HepG2 (cell line): ENCODE data around the gene UTP4. TPM values are rescaled to one million over a fixed set of nuclear protein-coding genes. Genes with fewer than 3 reads are reported as not detected.

Experiments used
- ATF1 ChIP-seq: IDR thresholded peaks from 2 replicates; pipeline ENCODE4 v1.6.1; 2016; ENCODE audit warnings: mild to moderate bottlenecking, control low read depth
- CREM ChIP-seq, 2 experiments: sonication (generic) in 1 of 2; formaldehyde crosslinking in 1 of 2; IDR thresholded peaks; 2 replicates each; pipeline versions ENCODE4 v1.4.0 to v1.6.1; 2016 to 2020; ENCODE audit warnings: antibody characterized with exemption in 1 of 2, mild to moderate bottlenecking in 1 of 2, missing genetic modification reagents in 1 of 2
- DMAP1 ChIP-seq: IDR thresholded peaks from 2 replicates; pipeline ENCODE4 v1.6.1; 2016
- FOXC1 ChIP-seq: sonication (generic); formaldehyde crosslinking; IDR thresholded peaks from 2 replicates; pipeline ENCODE4 v1.8.0; 2022; ENCODE audit warnings: mild to moderate bottlenecking, missing genetic modification reagents, borderline replicate concordance
- GATA4 ChIP-seq: sonication (generic); IDR thresholded peaks from 2 replicates; pipeline ENCODE4 v1.6.1; 2016; ENCODE audit warnings: antibody characterized with exemption, low read depth, borderline replicate concordance
- GPN1 ChIP-seq: sonication (generic); formaldehyde crosslinking; IDR thresholded peaks from 2 replicates; pipeline ENCODE4 v1.5.1; 2020; ENCODE audit warnings: missing genetic modification reagents, borderline replicate concordance
- JUNB ChIP-seq: sonication (generic); formaldehyde crosslinking; IDR thresholded peaks from 2 replicates; pipeline ENCODE4 v1.8.0; 2022; ENCODE audit warnings: missing genetic modification reagents, mild to moderate bottlenecking, borderline replicate concordance
- MED13 ChIP-seq: sonication (generic); formaldehyde crosslinking; IDR thresholded peaks from 2 replicates; pipeline ENCODE4 v1.5.0; 2020; ENCODE audit warnings: missing genetic modification reagents
- MTA1 ChIP-seq: sonication (generic); formaldehyde crosslinking; IDR thresholded peaks from 2 replicates; pipeline ENCODE4 v1.4.0; 2020; ENCODE audit warnings: missing genetic modification reagents, mild to moderate bottlenecking, borderline replicate concordance
- MXD4 ChIP-seq: IDR thresholded peaks from 2 replicates; pipeline ENCODE4 v1.6.1; 2016; ENCODE audit warnings: mild to moderate bottlenecking, missing biosample characterization, missing genetic modification reagents
- NFE2 ChIP-seq: sonication (generic); formaldehyde crosslinking; IDR thresholded peaks from 2 replicates; pipeline ENCODE4 v1.4.0; 2020; ENCODE audit warnings: missing genetic modification reagents
- NR2C2 ChIP-seq: sonication (generic); formaldehyde crosslinking; IDR thresholded peaks from 2 replicates; pipeline ENCODE4 v1.4.0; 2020; ENCODE audit warnings: missing genetic modification reagents, mild to moderate bottlenecking, moderate library complexity, borderline replicate concordance
- PCBP1 ChIP-seq: fragments of 200-400 bp; formaldehyde crosslinking; IDR thresholded peaks from 2 replicates; pipeline ENCODE4 v1.6.1; 2017; ENCODE audit warnings: mild to moderate bottlenecking, low read depth, low read length, borderline replicate concordance
- TBX2 ChIP-seq: sonication (generic); formaldehyde crosslinking; IDR thresholded peaks from 2 replicates; pipeline ENCODE4 v1.5.0; 2020; ENCODE audit warnings: missing genetic modification reagents, mild to moderate bottlenecking, borderline replicate concordance
- TP53 ChIP-seq: sonication (generic); formaldehyde crosslinking; conservative IDR thresholded peaks from 2 replicates; pipeline ENCODE4 v1.4.0; 2020; ENCODE audit warnings: missing genetic modification reagents
- ZBTB8A ChIP-seq: sonication (generic); formaldehyde crosslinking; IDR thresholded peaks from 2 replicates; pipeline ENCODE4 v1.4.0; 2020; ENCODE audit warnings: mild to moderate bottlenecking, low read depth, missing genetic modification reagents, borderline replicate concordance
- ZNF205 ChIP-seq: IDR thresholded peaks from 2 replicates; pipeline ENCODE4 v1.6.1; 2018; ENCODE audit warnings: missing biosample characterization, missing genetic modification reagents
- ZNF326 ChIP-seq: sonication (generic); formaldehyde crosslinking; IDR thresholded peaks from 2 replicates; pipeline ENCODE4 v1.4.0; 2020; ENCODE audit warnings: missing genetic modification reagents, borderline replicate concordance
- ZNF33B ChIP-seq: sonication (generic); formaldehyde crosslinking; IDR thresholded peaks from 2 replicates; pipeline ENCODE4 v1.5.1; 2020; ENCODE audit warnings: mild to moderate bottlenecking, missing genetic modification reagents
- ZNF431 ChIP-seq: sonication (generic); formaldehyde crosslinking; IDR thresholded peaks from 2 replicates; pipeline ENCODE4 v1.9.0; 2022; ENCODE audit warnings: missing genetic modification reagents, low read depth, mild to moderate bottlenecking, borderline replicate concordance
- ZNF577 ChIP-seq: sonication (generic); formaldehyde crosslinking; IDR thresholded peaks from 2 replicates; pipeline ENCODE4 v1.4.0; 2020; ENCODE audit warnings: mild to moderate bottlenecking, low read depth, missing genetic modification reagents, borderline replicate concordance
- polyA plus RNA-seq, 8 experiments: library from polyadenylated mRNA; depleted of rRNA in 3 of 8; stranded (reverse) in 7 of 8; unstranded in 1 of 8; fragments of >200 nt; fragmentation: Illumina TruSeq in 4 of 8; extraction: Trizol in 4 of 8; gene quantifications; 2 replicates each; pipeline versions ENCODE4 v1.2.1 to v1.2.3, GENCODE V29; 2011 to 2016; ENCODE audit warnings: low read depth in 4 of 8, missing spikeins in 1 of 8, mixed read lengths in 1 of 8; ENCODE audit not compliant: insufficient read depth in 1 of 8
- total RNA-seq, 5 experiments: library from RNA; depleted of rRNA; stranded (reverse); fragments of >200 nt; fragmentation: Illumina TruSeq; extraction: Trizol; gene quantifications; 2 replicates each; pipeline ENCODE4 v1.2.3, GENCODE V29; 2016; ENCODE audit warnings: low read depth in 1 of 5
- TF ChIP-seq, protein P1 (sequence below): sonication (generic); formaldehyde crosslinking; IDR thresholded peaks from 2 replicates; pipeline ENCODE4 v1.8.1; 2023; ENCODE audit warnings: missing genetic modification reagents, mild to moderate bottlenecking, borderline replicate concordance
- TF ChIP-seq, protein P2 (sequence below): sonication (generic); formaldehyde crosslinking; IDR thresholded peaks from 2 replicates; pipeline ENCODE4 v1.8.0; 2022; ENCODE audit warnings: low read depth, missing genetic modification reagents
- TF ChIP-seq, protein P3 (sequence below): sonication (generic); formaldehyde crosslinking; IDR thresholded peaks from 2 replicates; pipeline ENCODE4 v1.5.0; 2020; ENCODE audit warnings: mild to moderate bottlenecking, missing genetic modification reagents

Gene UTP4
- total and polyA plus RNA-seq, 2 of the 13 experiments (the other 11 are each of a cell fraction or from before 2014, with no cell fraction given), result 30.0 to 85.8 TPM

DNA sequence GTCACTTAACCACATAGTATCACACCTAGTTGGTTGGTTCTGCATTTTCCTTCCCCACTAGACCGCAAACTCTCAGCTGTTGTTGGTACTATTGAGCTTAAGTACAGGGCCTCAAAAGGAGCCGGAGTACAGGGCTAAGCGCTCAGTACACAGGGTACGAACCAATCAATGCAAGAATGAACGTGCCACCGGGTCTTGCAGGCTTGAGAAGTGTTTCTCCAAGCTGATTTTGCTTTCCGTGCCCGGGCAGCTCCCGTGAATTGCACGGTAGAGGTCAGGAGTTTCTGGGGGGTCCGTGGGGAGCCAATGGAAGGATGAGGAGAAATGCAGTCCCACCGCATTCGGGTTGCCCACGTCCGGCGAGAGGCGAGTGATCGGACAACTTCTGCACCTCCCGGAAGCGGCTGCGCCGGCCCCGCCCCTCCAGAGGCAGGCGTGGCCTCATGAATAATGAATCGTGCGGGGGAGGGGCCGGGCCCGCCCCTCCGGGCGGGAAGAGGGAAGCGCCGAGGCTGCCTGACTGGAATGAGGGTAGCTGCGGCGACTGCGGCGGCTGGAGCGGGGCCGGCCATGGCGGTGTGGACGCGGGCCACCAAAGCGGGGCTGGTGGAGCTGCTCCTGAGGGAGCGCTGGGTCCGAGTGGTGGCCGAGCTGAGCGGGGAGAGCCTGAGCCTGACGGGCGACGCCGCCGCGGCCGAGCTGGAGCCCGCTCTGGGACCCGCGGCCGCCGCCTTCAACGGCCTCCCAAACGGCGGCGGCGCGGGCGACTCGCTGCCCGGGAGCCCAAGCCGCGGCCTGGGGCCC is 54.4 kb downstream of the UTP4 start, which contains the start of gene SNTB2 (continued):
- peak; percentile 91; the same call in 1 of the 2 replicates for TF ChIP-seq TBX2 (CRISPR knock-in tag)
- TF ChIP-seq, protein P1, sequence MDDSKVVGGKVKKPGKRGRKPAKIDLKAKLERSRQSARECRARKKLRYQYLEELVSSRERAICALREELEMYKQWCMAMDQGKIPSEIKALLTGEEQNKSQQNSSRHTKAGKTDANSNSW (CRISPR knock-in tag), result no peak
- TF ChIP-seq, protein P2, sequence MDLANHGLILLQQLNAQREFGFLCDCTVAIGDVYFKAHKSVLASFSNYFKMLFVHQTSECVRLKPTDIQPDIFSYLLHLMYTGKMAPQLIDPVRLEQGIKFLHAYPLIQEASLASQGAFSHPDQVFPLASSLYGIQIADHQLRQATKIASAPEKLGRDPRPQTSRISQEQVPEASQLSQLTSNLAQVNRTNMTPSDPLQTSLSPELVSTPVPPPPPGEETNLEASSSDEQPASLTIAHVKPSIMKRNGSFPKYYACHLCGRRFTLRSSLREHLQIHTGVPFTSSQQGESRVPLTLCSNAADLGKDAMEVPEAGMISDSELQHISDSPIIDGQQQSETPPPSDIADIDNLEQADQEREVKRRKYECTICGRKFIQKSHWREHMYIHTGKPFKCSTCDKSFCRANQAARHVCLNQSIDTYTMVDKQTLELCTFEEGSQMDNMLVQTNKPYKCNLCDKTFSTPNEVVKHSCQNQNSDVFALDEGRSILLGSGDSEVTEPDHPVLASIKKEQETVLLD (CRISPR knock-in tag), result no peak
- TF ChIP-seq DMAP1 (CRISPR knock-in tag), result peak; percentile 80
- peak; percentile 42; the same call in 1 of the 2 replicates for TF ChIP-seq NR2C2 (CRISPR knock-in tag)
- peak; percentile 97 for TF ChIP-seq FOXC1 (CRISPR knock-in tag)
- TF ChIP-seq ZNF326 (CRISPR knock-in tag), result no peak
- TF ChIP-seq ZNF33B (CRISPR knock-in tag), result peak; percentile 99
- peak; percentile 35; the same call in 1 of the 2 replicates for TF ChIP-seq CREM (IDR thresholded peaks at IDR 0.05)
- TF ChIP-seq CREM (CRISPR knock-in tag; IDR thresholded peaks at IDR 0.05), result no peak
- TF ChIP-seq ZNF431 (CRISPR knock-in tag), result peak; percentile 79; the same call in 1 of the 2 replicates
- TF ChIP-seq GATA4, result 0 out of 2 replicates have a peak, but pooled peaks have one; percentile 68
- no peak for TF ChIP-seq GPN1 (CRISPR knock-in tag)
- TF ChIP-seq ZNF577 (CRISPR knock-in tag), result no peak
- peak; percentile 57; the same call in 1 of the 2 replicates for TF ChIP-seq ZNF205 (CRISPR knock-in tag)
- TF ChIP-seq MTA1 (CRISPR knock-in tag), result peak; percentile 67; the same call in 1 of the 2 replicates
- 0 out of 2 replicates have a peak, but pooled peaks have one; percentile 78 for TF ChIP-seq PCBP1
- TF ChIP-seq ZBTB8A, result peak; percentile 42; the same call in 1 of the 2 replicates
- TF ChIP-seq MED13 (CRISPR knock-in tag), result peak; percentile 87
- no peak for TF ChIP-seq NFE2 (CRISPR knock-in tag)
- TF ChIP-seq TP53 (CRISPR knock-in tag), result no peak
- TF ChIP-seq, protein P3, sequence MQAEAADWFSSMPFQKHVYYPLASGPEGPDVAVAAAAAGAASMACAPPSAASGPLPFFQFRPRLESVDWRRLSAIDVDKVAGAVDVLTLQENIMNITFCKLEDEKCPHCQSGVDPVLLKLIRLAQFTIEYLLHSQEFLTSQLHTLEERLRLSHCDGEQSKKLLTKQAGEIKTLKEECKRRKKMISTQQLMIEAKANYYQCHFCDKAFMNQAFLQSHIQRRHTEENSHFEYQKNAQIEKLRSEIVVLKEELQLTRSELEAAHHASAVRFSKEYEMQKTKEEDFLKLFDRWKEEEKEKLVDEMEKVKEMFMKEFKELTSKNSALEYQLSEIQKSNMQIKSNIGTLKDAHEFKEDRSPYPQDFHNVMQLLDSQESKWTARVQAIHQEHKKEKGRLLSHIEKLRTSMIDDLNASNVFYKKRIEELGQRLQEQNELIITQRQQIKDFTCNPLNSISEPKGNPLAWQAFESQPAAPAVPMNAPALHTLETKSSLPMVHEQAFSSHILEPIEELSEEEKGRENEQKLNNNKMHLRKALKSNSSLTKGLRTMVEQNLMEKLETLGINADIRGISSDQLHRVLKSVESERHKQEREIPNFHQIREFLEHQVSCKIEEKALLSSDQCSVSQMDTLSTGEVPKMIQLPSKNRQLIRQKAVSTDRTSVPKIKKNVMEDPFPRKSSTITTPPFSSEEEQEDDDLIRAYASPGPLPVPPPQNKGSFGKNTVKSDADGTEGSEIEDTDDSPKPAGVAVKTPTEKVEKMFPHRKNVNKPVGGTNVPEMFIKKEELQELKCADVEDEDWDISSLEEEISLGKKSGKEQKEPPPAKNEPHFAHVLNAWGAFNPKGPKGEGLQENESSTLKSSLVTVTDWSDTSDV (CRISPR knock-in tag), result 0 out of 2 replicates have a peak, but pooled peaks have one; percentile 25
- TF ChIP-seq ATF1 (CRISPR knock-in tag), result no peak
- no peak; the same call in 1 of the 2 replicates for TF ChIP-seq JUNB (CRISPR knock-in tag)
- TF ChIP-seq MXD4 (CRISPR knock-in tag), result peak; percentile 88
